HG03103 (cell line): ENCODE measurements around the gene CDCA4.
"Not testable (repeated sequence)": the region's sequence is repeated elsewhere in the genome, so short reads cannot be mapped to it uniquely, and the experiment has no call there.

ENCODE experiments used
- ATAC-seq: cut with Tn5 transposase; IDR thresholded peaks from one replicate; pipeline ENCODE4 v1.9.1; 2021; ENCODE audit warnings: low read depth; ENCODE audit not compliant: unreplicated experiment

The CDCA4 gene

GRCh38 chr14:105039458-105040205 is 18.7 kb upstream of the CDCA4 start:
- no peak for ATAC-seq

- not testable (repeated sequence) for ATAC-seq
Observed at GRCh38 chr14:105035616-105036015, 14.7 kb upstream of the CDCA4 start.

- no peak for ATAC-seq
Observed at GRCh38 chr14:105034315-105035039, 13.6 kb upstream of the CDCA4 start.

GRCh38 chr14:105033412-105033900 is 12.6 kb upstream of the CDCA4 start:
- not testable (repeated sequence) for ATAC-seq

GRCh38 chr14:105032451-105032901 is 11.6 kb upstream of the CDCA4 start:
- ATAC-seq, result not testable (repeated sequence)

- ATAC-seq, result no peak
Observed at GRCh38 chr14:105030836-105031396, 10.0 kb upstream of the CDCA4 start.

- ATAC-seq, result no peak
Observed at GRCh38 chr14:105030194-105030593, 9.3 kb upstream of the CDCA4 start.

- no peak for ATAC-seq
Observed at GRCh38 chr14:105029402-105029801, 8.5 kb upstream of the CDCA4 start.

- ATAC-seq, result no peak
Observed at GRCh38 chr14:105028251-105028927, 7.5 kb upstream of the CDCA4 start.

- not testable (repeated sequence) for ATAC-seq
Observed at GRCh38 chr14:105027718-105028117, 6.8 kb upstream of the CDCA4 start.

- no peak for ATAC-seq
Observed at GRCh38 chr14:105026802-105027563, 6.1 kb upstream of the CDCA4 start.

GRCh38 chr14:105026033-105026785 is 5.3 kb upstream of the CDCA4 start:
- no peak for ATAC-seq

- ATAC-seq, result no peak
Observed at GRCh38 chr14:105025429-105025828, 4.5 kb upstream of the CDCA4 start.

GRCh38 chr14:105023791-105024480 is 3.1 kb upstream of the CDCA4 start:
- ATAC-seq, result no peak

GRCh38 chr14:105023144-105023543 is 2.3 kb upstream of the CDCA4 start:
- ATAC-seq, result no peak

- no peak for ATAC-seq
Observed at GRCh38 chr14:105022276-105022670, 1.4 kb upstream of the CDCA4 start.

- no peak for ATAC-seq
Observed at GRCh38 chr14:105021656-105022275, 883 bp upstream of the CDCA4 start.
